ENCODE data around the gene CENPT.

- TF ChIP-seq CTCF (IDR thresholded peaks at IDR 0.05; ENCODE audit: insufficient read depth, low read length) (no peak), POLR2AphosphoS5 (IDR thresholded peaks at IDR 0.05; ENCODE audit: low read depth) (no peak), GABPA (IDR thresholded peaks at IDR 0.05; ENCODE audit: low read depth) (no peak), SPI1 (IDR thresholded peaks at IDR 0.05; ENCODE audit: borderline replicate concordance, low read depth) (no peak)
- TF ChIP-seq, protein P1, sequence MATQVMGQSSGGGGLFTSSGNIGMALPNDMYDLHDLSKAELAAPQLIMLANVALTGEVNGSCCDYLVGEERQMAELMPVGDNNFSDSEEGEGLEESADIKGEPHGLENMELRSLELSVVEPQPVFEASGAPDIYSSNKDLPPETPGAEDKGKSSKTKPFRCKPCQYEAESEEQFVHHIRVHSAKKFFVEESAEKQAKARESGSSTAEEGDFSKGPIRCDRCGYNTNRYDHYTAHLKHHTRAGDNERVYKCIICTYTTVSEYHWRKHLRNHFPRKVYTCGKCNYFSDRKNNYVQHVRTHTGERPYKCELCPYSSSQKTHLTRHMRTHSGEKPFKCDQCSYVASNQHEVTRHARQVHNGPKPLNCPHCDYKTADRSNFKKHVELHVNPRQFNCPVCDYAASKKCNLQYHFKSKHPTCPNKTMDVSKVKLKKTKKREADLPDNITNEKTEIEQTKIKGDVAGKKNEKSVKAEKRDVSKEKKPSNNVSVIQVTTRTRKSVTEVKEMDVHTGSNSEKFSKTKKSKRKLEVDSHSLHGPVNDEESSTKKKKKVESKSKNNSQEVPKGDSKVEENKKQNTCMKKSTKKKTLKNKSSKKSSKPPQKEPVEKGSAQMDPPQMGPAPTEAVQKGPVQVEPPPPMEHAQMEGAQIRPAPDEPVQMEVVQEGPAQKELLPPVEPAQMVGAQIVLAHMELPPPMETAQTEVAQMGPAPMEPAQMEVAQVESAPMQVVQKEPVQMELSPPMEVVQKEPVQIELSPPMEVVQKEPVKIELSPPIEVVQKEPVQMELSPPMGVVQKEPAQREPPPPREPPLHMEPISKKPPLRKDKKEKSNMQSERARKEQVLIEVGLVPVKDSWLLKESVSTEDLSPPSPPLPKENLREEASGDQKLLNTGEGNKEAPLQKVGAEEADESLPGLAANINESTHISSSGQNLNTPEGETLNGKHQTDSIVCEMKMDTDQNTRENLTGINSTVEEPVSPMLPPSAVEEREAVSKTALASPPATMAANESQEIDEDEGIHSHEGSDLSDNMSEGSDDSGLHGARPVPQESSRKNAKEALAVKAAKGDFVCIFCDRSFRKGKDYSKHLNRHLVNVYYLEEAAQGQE (IDR thresholded peaks at IDR 0.05; ENCODE audit: insufficient replicate concordance, low read depth), result no peak
Measured at GRCh38 chr16:67801241-67801640, 46.3 kb downstream of the CENPT start.

Measured in HL-60 (cell line).